GM21528 (cell line): ENCODE results near the gene ABCD2.
"Not testable (repeated sequence)": the region's sequence is repeated elsewhere in the genome, so short reads cannot be mapped to it uniquely, and the experiment has no call there.

Experiments used
- ATAC-seq: cut with Tn5 transposase; IDR thresholded peaks from one replicate; pipeline ENCODE4 v1.9.1; 2021; ENCODE audit warnings: mild to moderate bottlenecking, moderate library complexity; ENCODE audit not compliant: unreplicated experiment, low FRiP score

Gene ABCD2

GRCh38 chr12:39619660-39620433 lies at the start of gene ABCD2:
Gene ABCD2 (minus strand): TSS chr12:39619803. CDS start chr12:39619615, 188 bp downstream.
- peak; percentile 71 for ATAC-seq

GRCh38 chr12:39660101-39660500 lies 40.5 kb upstream of the ABCD2 start:
- ATAC-seq, result no peak

DNA sequence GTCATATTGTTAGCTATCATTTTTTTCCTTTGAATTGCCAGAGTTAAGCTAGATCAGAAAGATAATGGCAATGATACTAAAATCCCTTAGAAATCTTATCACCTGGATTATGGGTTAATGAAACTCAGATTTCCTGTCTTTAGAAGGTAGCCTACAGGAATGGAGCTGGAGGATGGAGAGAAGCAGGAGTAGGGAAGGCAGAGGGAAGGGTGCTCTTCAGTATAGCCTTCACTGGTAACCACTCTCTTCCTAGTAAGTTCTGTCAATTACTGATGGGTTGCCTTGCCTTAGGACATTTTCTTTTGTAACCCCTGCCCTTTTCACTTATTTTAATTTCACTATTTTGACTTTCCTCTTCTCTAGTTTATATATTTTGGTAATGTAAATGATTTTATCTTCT lies 27.8 kb upstream of the ABCD2 start:
- ATAC-seq, result no peak

GRCh38 chr12:39646963-39647362 lies 27.4 kb upstream of the ABCD2 start:
- ATAC-seq, result no peak

DNA sequence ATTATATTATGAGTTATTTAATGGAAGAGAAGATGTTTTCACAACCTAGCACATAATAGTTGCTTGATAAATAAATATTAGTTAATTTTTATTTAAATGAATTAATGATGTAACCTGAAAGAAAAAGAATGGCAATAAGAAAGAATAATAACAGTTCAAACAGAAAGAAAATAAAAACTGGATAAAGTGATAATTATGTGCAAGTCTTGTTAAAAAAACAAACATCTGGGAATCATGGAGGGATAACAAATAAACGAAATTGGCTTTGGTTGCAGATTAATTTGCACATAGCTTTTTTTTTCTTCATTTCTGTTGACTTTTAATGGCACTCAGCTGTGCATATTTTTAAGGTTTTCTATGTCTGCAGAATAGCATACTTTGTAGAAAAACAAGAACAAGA lies 23.4 kb upstream of the ABCD2 start:
- ATAC-seq, result no peak

DNA sequence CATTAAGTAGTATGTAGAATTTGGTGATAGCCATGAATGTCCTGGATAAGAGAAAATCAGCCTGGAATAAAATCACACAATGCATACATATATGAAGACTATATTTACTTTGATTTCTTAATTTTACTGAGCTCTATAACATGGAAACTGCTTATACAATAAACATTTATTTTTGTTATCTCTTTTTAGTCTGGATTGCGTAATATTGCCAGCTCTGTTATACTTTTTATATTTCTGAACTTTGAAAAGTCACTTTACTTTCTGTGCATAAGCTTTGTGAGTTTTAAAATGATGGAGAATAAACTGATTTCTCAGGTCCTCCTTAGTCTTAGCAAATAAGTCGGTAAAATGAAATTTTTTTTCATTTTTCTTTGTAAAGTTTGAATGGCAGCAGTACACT lies 19.2 kb upstream of the ABCD2 start:
- ATAC-seq, result no peak

DNA sequence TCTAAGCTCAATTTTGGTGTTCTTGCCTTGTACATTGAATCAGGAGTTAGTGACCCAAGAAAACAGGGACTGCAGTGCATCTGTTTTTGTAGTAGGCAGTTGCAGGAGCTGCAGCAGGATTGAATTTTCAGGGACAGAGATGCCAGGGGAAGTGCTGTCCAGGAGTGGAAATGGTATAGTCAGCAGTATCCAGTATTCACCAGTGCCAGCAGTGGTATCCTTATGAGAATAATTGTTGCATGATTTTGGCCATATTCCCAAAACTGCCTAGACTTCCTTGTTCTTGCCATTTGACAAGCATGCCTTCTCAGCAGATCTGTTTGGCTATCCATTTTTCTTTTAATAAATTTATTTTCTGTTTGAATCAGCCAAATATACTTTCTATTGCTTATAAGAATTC lies 18.6 kb upstream of the ABCD2 start:
- ATAC-seq, result no peak

- no peak for ATAC-seq
These were observed 13.1 kb upstream of the ABCD2 start for GRCh38 chr12:39632670-39633069.

GRCh38 chr12:39628836-39629235 lies 9.2 kb upstream of the ABCD2 start:
- no peak for ATAC-seq

GRCh38 chr12:39627914-39628313 lies 8.3 kb upstream of the ABCD2 start:
- no peak for ATAC-seq

- no peak for ATAC-seq
These were observed 6.6 kb upstream of the ABCD2 start for GRCh38 chr12:39626033-39626814.

GRCh38 chr12:39623919-39624318 lies 4.3 kb upstream of the ABCD2 start:
- no peak for ATAC-seq

GRCh38 chr12:39623160-39623559 lies 3.6 kb upstream of the ABCD2 start:
- ATAC-seq, result not testable (repeated sequence)

DNA sequence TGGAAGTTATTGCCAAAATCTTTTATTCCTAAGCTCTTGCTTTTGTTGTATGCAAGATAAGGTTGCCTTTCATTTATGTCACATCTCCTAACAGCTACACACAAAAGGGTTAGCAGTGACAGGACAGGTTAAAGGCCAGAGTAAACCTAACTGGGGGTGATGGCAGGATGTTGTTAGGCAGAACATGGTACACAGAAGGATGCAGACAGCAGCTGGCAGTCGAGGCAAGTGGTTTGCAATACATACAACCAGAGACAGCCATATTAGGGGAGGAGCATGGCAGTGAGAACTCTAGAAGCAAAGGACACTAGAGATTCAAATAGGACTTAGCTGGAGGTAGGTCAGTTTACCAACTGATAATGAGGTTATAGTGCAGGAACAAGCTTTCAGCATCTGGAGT lies 2.7 kb upstream of the ABCD2 start:
- no peak for ATAC-seq

- ATAC-seq, result no peak
These were observed 2.1 kb upstream of the ABCD2 start for GRCh38 chr12:39621670-39622069.

DNA sequence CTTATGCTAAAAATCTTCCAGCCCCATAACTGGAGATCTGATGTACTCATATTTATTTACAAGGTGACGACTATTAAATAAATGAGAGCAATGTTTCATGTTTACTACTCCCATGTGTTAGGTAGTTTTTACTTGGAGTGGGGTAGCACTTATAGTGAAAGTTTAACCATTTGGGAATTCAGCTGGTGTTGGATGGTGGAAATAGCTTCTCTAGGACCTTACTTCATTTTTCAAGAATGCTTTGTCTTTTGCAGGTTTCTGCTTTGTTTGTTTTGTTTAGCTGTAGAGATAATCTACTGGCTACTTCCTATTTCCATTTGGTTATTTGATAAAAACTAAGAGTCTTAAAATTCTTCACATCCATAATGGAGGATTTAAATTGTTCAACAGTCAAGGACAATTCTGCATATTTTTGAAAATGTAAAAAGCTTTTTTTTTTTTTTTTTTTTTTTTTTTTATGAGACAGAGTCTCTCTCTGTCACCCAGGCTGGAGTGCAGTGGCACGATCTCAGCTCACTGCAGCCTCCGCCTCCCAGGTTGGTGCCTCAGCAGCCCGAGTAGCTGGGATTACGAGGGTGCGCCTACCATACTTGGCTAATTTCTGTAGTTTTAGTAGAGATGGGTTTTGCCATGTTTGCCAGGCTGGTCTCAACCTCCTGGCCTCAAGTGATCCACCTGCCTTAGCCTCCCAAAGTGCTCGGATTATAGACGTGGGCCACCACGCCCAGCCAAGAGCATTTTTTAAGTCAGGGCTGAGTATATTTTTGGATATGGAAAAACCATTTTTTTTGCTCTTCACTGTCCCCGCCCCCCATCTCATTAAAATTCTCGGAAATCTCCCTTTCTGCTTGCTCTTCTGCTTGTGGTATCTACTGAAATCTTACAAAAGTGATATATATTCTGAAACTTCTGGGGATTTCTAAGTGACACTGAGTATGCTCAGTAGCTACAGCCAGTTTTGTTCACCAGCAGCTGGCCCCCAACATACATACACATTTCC lies 1.4 kb upstream of the ABCD2 start:
- peak; percentile 38 for ATAC-seq

GRCh38 chr12:39619316-39619659 lies 315 bp downstream of the ABCD2 start:
- ATAC-seq, result peak; percentile 25

- no peak for ATAC-seq
These were observed 902 bp downstream of the ABCD2 start for GRCh38 chr12:39618701-39619100.

- no peak for ATAC-seq
These were observed 1.7 kb downstream of the ABCD2 start for GRCh38 chr12:39617887-39618286.

DNA sequence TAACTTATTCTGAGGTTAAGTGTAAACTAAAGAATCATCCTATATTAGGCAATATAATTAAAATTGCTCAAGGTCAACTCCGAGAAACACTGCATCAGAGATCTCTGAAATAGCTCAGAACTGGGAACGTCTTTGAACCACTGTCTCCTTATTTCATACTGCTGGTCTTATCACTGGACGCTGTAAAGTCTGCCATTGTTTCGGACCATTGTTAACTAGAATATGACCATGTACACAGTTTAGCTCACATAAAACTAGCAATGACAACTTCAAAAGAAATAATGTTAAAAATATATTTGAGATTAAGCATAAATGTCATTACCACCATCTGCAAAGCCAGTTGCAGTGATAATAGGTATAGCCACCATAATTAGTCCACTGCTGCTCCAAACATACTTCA lies 2.9 kb downstream of the ABCD2 start:
- no peak for ATAC-seq

- no peak for ATAC-seq
These were observed 3.4 kb downstream of the ABCD2 start for GRCh38 chr12:39616251-39616650.
